Left ventricle myocardium inferior (tissue), 1 donor: Measurements from ENCODE around the gene ZNF865. TPM values are rescaled to one million over a fixed set of nuclear protein-coding genes. Genes with fewer than 3 reads are reported as not detected.

Source experiments
- DNase-seq: peaks from one replicate; pipeline ENCODE4 v3.0.0-alpha.2; 2020
- H3K27ac ChIP-seq: fragments of 200-600 bp; replicated peaks from 2 replicates; pipeline ENCODE4 v1.8.0; 2021
- H3K27me3 ChIP-seq: fragments of 200-600 bp; 2 replicates; pipeline ENCODE4 v1.8.0; 2021; ENCODE audit warnings: low read depth
- H3K36me3 ChIP-seq: fragments of 200-600 bp; 2 replicates; pipeline ENCODE4 v1.8.0; 2021
- H3K4me1 ChIP-seq: fragments of 200-600 bp; 2 replicates; pipeline ENCODE4 v1.8.0; 2021
- H3K4me3 ChIP-seq: fragments of 200-600 bp; 2 replicates; pipeline ENCODE4 v1.8.0; 2021; ENCODE audit warnings: mild to moderate bottlenecking, moderate library complexity
- H3K9me3 ChIP-seq: fragments of 200-600 bp; replicated peaks from 2 replicates; pipeline ENCODE4 v1.8.0; 2021
- CTCF ChIP-seq: fragments of 200-600 bp; IDR thresholded peaks from 2 replicates; pipeline ENCODE4 v1.8.0; 2021; ENCODE audit warnings: antibody characterized with exemption, mild to moderate bottlenecking, borderline replicate concordance
- intact Hi-C: fragments of 100-400 bp; cut with micrococcal nuclease; formaldehyde crosslinking; loops from one replicate; pipeline ENCODE4 v1.11.0; 2022
- total RNA-seq: library from RNA; stranded (reverse); fragmentation: NEBNext Ultra II Directional; extraction: Animal tissue kit (Norgen Biotek cat#: 25700); gene quantifications from one replicate; pipeline ENCODE4 v1.2.1, GENCODE V29; 2021
- donor health status: DM: no; HTN: yes; CAD: no; lungs with severe emphysema.

ZNF865 gene
- total RNA-seq, 1 donor from 2014 or later, result 17.0 TPM

- H3K9me3 ChIP-seq, result no peaks in the 10 kb centered on the region
- peak overlapping the region; percentile 98 for H3K27ac ChIP-seq
- H3K36me3 ChIP-seq, result peaks cover 18% of the 10 kb centered on the region
- no peaks in the 10 kb centered on the region for H3K27me3 ChIP-seq
- no peak for TF ChIP-seq CTCF
- H3K4me3 ChIP-seq, result peak overlapping the region; percentile 89
- intact Hi-C loops, result loop anchor here (5.0 kb wide), 1 partner anchor 89 kb away; no protein-coding TSS in a partner anchor
- peaks cover 58% of the 10 kb centered on the region for H3K4me1 ChIP-seq
- DNase-seq, result no peak
Observed at GRCh38 chr19:55606471-55606787, 982 bp downstream of the ZNF865 start.

GRCh38 chr19:55606817-55607216, 1.4 kb downstream of the ZNF865 start:
- peak overlapping the region; percentile 89 for H3K4me3 ChIP-seq
- TF ChIP-seq CTCF, result no peak
- H3K27me3 ChIP-seq, result no peaks in the 10 kb centered on the region
- intact Hi-C loops, result loop anchor here (5.0 kb wide), 1 partner anchor 90 kb away; no protein-coding TSS in a partner anchor
- H3K36me3 ChIP-seq, result peaks cover 18% of the 10 kb centered on the region
- peaks cover 59% of the 10 kb centered on the region for H3K4me1 ChIP-seq
- no peak for DNase-seq
- H3K9me3 ChIP-seq, result no peaks in the 10 kb centered on the region
- peak overlapping the region; percentile 98 for H3K27ac ChIP-seq

- H3K4me1 ChIP-seq, result peaks cover 68% of the 10 kb centered on the region
- no peaks in the 10 kb centered on the region for H3K27me3 ChIP-seq
- no peaks in the 10 kb centered on the region for H3K9me3 ChIP-seq
- no peak for DNase-seq
- H3K4me3 ChIP-seq, result no peak overlapping the region
- H3K27ac ChIP-seq, result peak overlapping the region; percentile 88
- TF ChIP-seq CTCF, result no peak
- intact Hi-C loops, result loop anchor here (5.0 kb wide), 1 partner anchor 92 kb away; no protein-coding TSS in a partner anchor
- peaks cover 23% of the 10 kb centered on the region for H3K36me3 ChIP-seq
Observed at GRCh38 chr19:55609326-55609725, 3.9 kb downstream of the ZNF865 start.

DNA sequence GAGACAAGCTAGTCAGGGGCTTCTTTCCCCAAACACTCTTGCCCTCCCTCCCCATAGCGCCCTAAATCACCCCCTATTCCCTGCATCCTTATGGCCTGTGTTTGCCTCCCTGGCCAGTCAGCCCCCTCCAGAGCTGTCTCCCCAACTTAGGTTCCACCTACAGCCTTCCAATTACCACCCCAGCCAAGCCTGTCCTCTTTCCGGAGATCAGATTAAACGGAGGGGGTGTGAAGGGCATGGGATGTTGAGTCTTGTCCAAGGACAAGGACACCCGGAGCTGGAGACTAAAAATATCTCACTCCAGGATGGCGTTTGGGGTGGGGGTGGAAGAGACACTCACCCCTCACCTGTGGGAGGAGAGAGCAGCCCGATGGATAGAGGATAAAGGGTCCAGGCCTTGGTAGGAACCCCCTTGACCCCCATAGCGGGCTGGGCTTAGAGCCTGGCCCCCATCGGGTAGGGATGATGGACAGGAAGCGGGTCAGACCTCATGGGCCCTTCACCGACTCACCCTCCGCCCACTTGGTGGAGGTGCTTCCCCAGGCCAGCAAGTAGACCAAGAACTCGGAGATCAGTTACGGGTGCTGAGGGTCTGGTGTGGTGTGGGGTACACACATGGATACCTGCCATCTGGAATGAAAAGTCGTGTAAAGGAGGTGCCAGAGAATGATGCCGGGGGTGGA, 6.0 kb downstream of the ZNF865 start:
- intact Hi-C loops, result no loop called here
- Histone ChIP-seq H3K9me3 (no peaks in the 10 kb centered on the region), H3K4me3 (peak overlapping the region; percentile 25), H3K27ac (peak overlapping the region; percentile 88), H3K4me1 (peaks cover 51% of the 10 kb centered on the region), H3K36me3 (peaks cover 44% of the 10 kb centered on the region), H3K27me3 (no peaks in the 10 kb centered on the region)
- no peak for DNase-seq
- no peak for TF ChIP-seq CTCF

DNA sequence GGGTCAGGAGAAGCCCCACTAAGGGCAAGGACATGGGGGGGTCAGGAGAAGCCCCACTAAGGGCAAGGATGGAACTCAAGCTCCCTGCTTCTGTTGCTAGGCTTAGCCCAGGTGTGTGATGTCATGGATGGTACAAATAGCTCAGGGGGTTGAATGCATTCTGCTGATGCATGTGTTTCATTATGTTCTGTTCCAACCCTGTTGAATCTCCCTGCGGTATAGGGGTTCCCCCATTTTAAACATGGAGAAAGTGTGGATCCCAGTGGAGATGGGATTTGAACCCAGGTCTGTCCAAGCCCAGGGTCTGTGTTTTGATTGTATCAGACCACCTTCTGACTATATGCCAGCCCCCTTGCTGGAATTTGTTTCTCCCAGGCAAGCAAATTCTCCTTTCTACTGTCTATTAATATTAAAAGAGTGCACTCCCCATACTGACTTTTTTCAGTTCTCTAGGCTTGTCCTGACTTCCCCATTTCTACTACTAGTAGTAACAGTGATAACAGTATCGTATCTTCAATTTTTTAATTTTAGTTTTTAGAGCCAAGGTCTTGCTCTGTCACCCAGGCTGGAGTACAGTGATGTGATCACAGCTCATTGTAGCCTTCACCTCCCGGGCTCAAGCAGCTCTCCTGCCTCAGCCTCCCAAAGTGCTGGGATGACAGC, 6.7 kb downstream of the ZNF865 start:
- TF ChIP-seq CTCF, result no peak
- Histone ChIP-seq H3K36me3 (peaks cover 51% of the 10 kb centered on the region), H3K4me1 (peaks cover 45% of the 10 kb centered on the region), H3K27me3 (no peaks in the 10 kb centered on the region), H3K9me3 (no peaks in the 10 kb centered on the region), H3K27ac (peak overlapping the region; percentile 88), H3K4me3 (peak overlapping the region; percentile 25)
- no peak for DNase-seq
- intact Hi-C loops, result no loop called here
